Neural cell (in vitro differentiated cells): ENCODE data around the gene ORMDL1. TPM values are rescaled to one million over a fixed set of nuclear protein-coding genes. Genes with fewer than 3 reads are reported as not detected.
A peak's percentile ranks its signal among the peaks of the same experiment; 100 is the strongest.

Experiments used
- H2AFZ ChIP-seq: fragments of 200-600, 300-800 bp; sonication (generic), shearing (Covaris generic); 2 replicates; pipeline ENCODE4 v1.6.0; 2014; ENCODE audit warnings: low read depth, mild to moderate bottlenecking, antibody characterized with exemption, low read length, moderate library complexity
- H3F3A ChIP-seq: fragments of 200-600 bp; shearing (Covaris generic); 2 replicates; pipeline ENCODE4 v1.6.1; 2016; ENCODE audit warnings: mild to moderate bottlenecking, moderate library complexity, mixed read lengths, antibody characterized with exemption, low read length; ENCODE audit not compliant: insufficient read depth, poor library complexity, severe bottlenecking
- H3K27ac ChIP-seq: fragments of 200-600, 300-800 bp; sonication (generic), shearing (Covaris generic); 2 replicates; pipeline ENCODE4 v1.5.1; 2014; ENCODE audit warnings: mild to moderate bottlenecking, low read length, moderate library complexity
- H3K27me3 ChIP-seq: fragments of 300-800, 200-600 bp; sonication (generic), shearing (Covaris generic); 2 replicates; pipeline ENCODE4 v1.6.0; 2014; ENCODE audit warnings: mild to moderate bottlenecking, low read depth, low read length, moderate library complexity; ENCODE audit not compliant: insufficient read depth
- H3K36me3 ChIP-seq: fragments of 300-800, 200-600 bp; sonication (generic), shearing (Covaris generic); 2 replicates; pipeline ENCODE4 v1.5.1; 2014; ENCODE audit warnings: mild to moderate bottlenecking, antibody characterized with exemption, low read length, moderate library complexity; ENCODE audit not compliant: insufficient read depth
- H3K4me2 ChIP-seq: fragments of 300-800, 200-600 bp; sonication (generic), shearing (Covaris generic); 2 replicates; pipeline ENCODE4 v1.6.0; 2014; ENCODE audit warnings: mild to moderate bottlenecking, low read length
- H3K4me3 ChIP-seq: fragments of 300-800, 200-600 bp; sonication (generic), shearing (Covaris generic); 2 replicates; pipeline ENCODE4 v1.5.1; 2014; ENCODE audit warnings: mild to moderate bottlenecking, low read length, moderate library complexity
- H3K79me2 ChIP-seq: fragments of 200-600 bp; shearing (Covaris generic); replicated peaks from 2 replicates; pipeline ENCODE4 v1.6.0; 2014; ENCODE audit warnings: mild to moderate bottlenecking, low read length, moderate library complexity; ENCODE audit not compliant: insufficient read depth
- H3K9ac ChIP-seq: fragments of 300-800, 200-600 bp; sonication (generic), shearing (Covaris generic); 2 replicates; pipeline ENCODE4 v1.6.1; 2016; ENCODE audit warnings: mild to moderate bottlenecking, low read length, mixed read lengths
- H3K9me2 ChIP-seq: fragments of 200-600 bp; shearing (Covaris generic); 2 replicates; pipeline ENCODE4 v1.6.1; 2016; ENCODE audit warnings: mild to moderate bottlenecking, low read length, mixed read lengths; ENCODE audit not compliant: insufficient read depth
- H3K9me3 ChIP-seq: fragments of 200-600, 300-800 bp; sonication (generic), shearing (Covaris generic); 2 replicates; pipeline ENCODE4 v1.6.1; 2016; ENCODE audit warnings: mild to moderate bottlenecking, mixed run types, low read length, moderate library complexity, mixed read lengths
- H4K20me1 ChIP-seq: fragments of 200-600 bp; shearing (Covaris generic); 2 replicates; pipeline ENCODE4 v1.6.1; 2016; ENCODE audit warnings: mild to moderate bottlenecking, mixed run types; ENCODE audit not compliant: insufficient read depth
- CTCF ChIP-seq: fragments of 450-650 bp; IDR thresholded peaks from 2 replicates; pipeline ENCODE4 v1.5.1; 2014; ENCODE audit warnings: antibody characterized with exemption, mild to moderate bottlenecking, moderate library complexity; ENCODE audit not compliant: poor library complexity, severe bottlenecking
- EP300 ChIP-seq: fragments of 450-650 bp; conservative IDR thresholded peaks from 2 replicates; pipeline ENCODE4 v1.6.1; 2014; ENCODE audit warnings: antibody characterized with exemption, mild to moderate bottlenecking, moderate library complexity; ENCODE audit not compliant: poor library complexity, severe bottlenecking
- EZH2 ChIP-seq: fragments of 200-600, 300-800 bp; shearing (Covaris generic), sonication (generic); IDR thresholded peaks from 2 replicates; pipeline ENCODE4 v1.6.1; 2014; ENCODE audit warnings: antibody characterized with exemption, low read length, borderline replicate concordance, mild to moderate bottlenecking; ENCODE audit not compliant: insufficient read depth, poor library complexity, severe bottlenecking
- MXI1 ChIP-seq: fragments of 450-650 bp; conservative IDR thresholded peaks from 2 replicates; pipeline ENCODE4 v1.6.1; 2014; ENCODE audit warnings: antibody characterized with exemption, mild to moderate bottlenecking; ENCODE audit not compliant: poor library complexity, severe bottlenecking
- POLR2AphosphoS5 ChIP-seq: IDR thresholded peaks from 2 replicates; pipeline ENCODE4 v1.6.1; 2012
- RAD21 ChIP-seq: fragments of 450-650 bp; conservative IDR thresholded peaks from 2 replicates; pipeline ENCODE4 v1.6.1; 2014; ENCODE audit warnings: antibody characterized with exemption, mild to moderate bottlenecking, moderate library complexity
- SMC3 ChIP-seq: fragments of 450-650 bp; conservative IDR thresholded peaks from 2 replicates; pipeline ENCODE4 v1.6.1; 2014; ENCODE audit warnings: antibody characterized with exemption, mild to moderate bottlenecking, moderate library complexity; ENCODE audit not compliant: poor library complexity
- TAF1 ChIP-seq: IDR thresholded peaks from 2 replicates; pipeline ENCODE4 v1.6.1; 2012; ENCODE audit warnings: low read depth
- polyA plus RNA-seq: library from polyadenylated mRNA; depleted of rRNA; stranded (reverse); fragments of >200 nt; gene quantifications from 2 replicates; pipeline ENCODE4 v1.2.3, GENCODE V29; 2014
- TF ChIP-seq, protein P1 (sequence below): IDR thresholded peaks from 2 replicates; pipeline ENCODE4 v1.6.1; 2012; ENCODE audit warnings: borderline replicate concordance

The ORMDL1 gene
- polyA plus RNA-seq, 1 donor from 2014 or later: 351 TPM

GRCh38 chr2:189756311-189756952 lies 27.7 kb downstream of the ORMDL1 start:
- Histone ChIP-seq H3K4me2 (no peak overlapping the region), H3F3A (no peaks in the 10 kb centered on the region), H3K9me3 (no peaks in the 10 kb centered on the region)

DNA sequence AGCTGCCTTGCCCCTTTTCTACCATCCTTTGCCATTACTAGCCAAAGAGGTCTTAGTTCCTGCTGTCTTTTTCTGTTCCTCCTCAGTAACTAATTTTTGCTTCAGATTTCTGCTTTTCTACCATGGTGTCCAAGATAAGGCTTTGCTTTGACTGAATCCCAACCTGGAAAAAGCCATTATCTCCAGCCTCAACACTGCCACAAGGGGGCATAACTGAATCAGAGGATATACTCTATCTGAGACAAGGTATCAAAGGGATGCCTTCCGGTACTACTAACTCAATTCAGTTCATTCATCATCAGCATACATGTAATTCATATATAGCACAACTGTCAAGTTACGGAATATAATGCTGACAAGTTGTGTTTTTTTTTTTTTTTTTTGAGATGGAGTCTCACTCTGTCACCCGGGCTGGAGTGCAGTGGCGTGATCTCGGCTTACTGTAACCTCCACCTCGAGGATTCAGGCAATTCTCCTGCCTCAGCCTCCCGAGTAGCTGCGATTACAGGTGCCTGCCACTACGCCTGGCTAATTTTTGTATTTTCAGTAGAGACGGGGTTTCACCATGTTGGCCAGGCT lies 33.0 kb downstream of the ORMDL1 start:
- no peak overlapping the region for H3K4me3 ChIP-seq
- no peak overlapping the region for H3K9ac ChIP-seq
- H3K27me3 ChIP-seq: no peaks in the 10 kb centered on the region
- H4K20me1 ChIP-seq: no peaks in the 10 kb centered on the region
- H2AFZ ChIP-seq: no peak overlapping the region
- H3F3A ChIP-seq: no peaks in the 10 kb centered on the region
- TF ChIP-seq SMC3 (peak; percentile 36), CTCF (no peak)
- H3K36me3 ChIP-seq: no peaks in the 10 kb centered on the region
- no peaks in the 10 kb centered on the region for H3K79me2 ChIP-seq
- H3K9me2 ChIP-seq: no peaks in the 10 kb centered on the region
- H3K27ac ChIP-seq: no peak overlapping the region
- H3K9me3 ChIP-seq: no peaks in the 10 kb centered on the region
- H3K4me2 ChIP-seq: no peak overlapping the region

More at GRCh38 chr2:189756311-189756952, 27.7 kb downstream of the ORMDL1 start:
- Histone ChIP-seq H3K9ac (no peak overlapping the region), H3K27me3 (no peaks in the 10 kb centered on the region), H4K20me1 (no peaks in the 10 kb centered on the region), H3K36me3 (no peaks in the 10 kb centered on the region), H3K4me3 (no peak overlapping the region), H3K79me2 (no peaks in the 10 kb centered on the region), H3K27ac (no peak overlapping the region), H3K9me2 (no peaks in the 10 kb centered on the region), H2AFZ (no peak overlapping the region)
- TF ChIP-seq CTCF (no peak), RAD21 (no peak), TAF1 (no peak), SMC3 (no peak), POLR2AphosphoS5 (no peak), MXI1 (no peak), EP300 (no peak), EZH2 (no peak)
- TF ChIP-seq, protein P1, sequence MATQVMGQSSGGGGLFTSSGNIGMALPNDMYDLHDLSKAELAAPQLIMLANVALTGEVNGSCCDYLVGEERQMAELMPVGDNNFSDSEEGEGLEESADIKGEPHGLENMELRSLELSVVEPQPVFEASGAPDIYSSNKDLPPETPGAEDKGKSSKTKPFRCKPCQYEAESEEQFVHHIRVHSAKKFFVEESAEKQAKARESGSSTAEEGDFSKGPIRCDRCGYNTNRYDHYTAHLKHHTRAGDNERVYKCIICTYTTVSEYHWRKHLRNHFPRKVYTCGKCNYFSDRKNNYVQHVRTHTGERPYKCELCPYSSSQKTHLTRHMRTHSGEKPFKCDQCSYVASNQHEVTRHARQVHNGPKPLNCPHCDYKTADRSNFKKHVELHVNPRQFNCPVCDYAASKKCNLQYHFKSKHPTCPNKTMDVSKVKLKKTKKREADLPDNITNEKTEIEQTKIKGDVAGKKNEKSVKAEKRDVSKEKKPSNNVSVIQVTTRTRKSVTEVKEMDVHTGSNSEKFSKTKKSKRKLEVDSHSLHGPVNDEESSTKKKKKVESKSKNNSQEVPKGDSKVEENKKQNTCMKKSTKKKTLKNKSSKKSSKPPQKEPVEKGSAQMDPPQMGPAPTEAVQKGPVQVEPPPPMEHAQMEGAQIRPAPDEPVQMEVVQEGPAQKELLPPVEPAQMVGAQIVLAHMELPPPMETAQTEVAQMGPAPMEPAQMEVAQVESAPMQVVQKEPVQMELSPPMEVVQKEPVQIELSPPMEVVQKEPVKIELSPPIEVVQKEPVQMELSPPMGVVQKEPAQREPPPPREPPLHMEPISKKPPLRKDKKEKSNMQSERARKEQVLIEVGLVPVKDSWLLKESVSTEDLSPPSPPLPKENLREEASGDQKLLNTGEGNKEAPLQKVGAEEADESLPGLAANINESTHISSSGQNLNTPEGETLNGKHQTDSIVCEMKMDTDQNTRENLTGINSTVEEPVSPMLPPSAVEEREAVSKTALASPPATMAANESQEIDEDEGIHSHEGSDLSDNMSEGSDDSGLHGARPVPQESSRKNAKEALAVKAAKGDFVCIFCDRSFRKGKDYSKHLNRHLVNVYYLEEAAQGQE: no peak
